ENCODE data around the gene ATP11C.

The ATP11C gene

DNA sequence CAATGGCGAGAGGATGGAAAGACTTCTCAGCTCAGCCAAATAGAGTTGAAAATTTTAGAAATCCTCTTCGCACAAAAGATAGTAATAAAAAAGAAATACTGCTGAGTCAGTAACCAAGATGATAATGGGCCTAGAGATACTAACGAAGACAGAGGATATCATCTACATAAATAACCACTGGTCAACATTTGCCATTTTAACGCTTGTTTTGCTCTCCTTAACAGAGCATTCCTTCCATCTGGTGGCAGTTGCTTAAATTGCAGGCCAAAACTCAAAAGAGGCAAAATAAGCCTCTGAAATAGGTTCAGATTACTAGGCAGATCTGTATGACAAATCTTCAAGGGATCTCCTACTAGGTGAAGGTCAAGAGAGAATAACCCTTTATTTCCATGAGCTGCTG, 173.2 kb downstream of the ATP11C start:
- H3K4me3 ChIP-seq (ENCODE audit: control insufficient read depth, low read depth, low read length): no peak overlapping the region
- TF ChIP-seq, protein P1, sequence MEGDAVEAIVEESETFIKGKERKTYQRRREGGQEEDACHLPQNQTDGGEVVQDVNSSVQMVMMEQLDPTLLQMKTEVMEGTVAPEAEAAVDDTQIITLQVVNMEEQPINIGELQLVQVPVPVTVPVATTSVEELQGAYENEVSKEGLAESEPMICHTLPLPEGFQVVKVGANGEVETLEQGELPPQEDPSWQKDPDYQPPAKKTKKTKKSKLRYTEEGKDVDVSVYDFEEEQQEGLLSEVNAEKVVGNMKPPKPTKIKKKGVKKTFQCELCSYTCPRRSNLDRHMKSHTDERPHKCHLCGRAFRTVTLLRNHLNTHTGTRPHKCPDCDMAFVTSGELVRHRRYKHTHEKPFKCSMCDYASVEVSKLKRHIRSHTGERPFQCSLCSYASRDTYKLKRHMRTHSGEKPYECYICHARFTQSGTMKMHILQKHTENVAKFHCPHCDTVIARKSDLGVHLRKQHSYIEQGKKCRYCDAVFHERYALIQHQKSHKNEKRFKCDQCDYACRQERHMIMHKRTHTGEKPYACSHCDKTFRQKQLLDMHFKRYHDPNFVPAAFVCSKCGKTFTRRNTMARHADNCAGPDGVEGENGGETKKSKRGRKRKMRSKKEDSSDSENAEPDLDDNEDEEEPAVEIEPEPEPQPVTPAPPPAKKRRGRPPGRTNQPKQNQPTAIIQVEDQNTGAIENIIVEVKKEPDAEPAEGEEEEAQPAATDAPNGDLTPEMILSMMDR (conservative IDR thresholded peaks at IDR 0.05; ENCODE audit: control insufficient read depth, insufficient read depth, low read depth, low read length): peak; percentile 57
- DNase-seq (ENCODE audit: low read depth): peak; percentile 29

GRCh38 chrX:139758809-139759208, 174.0 kb downstream of the ATP11C start:
- TF ChIP-seq, protein P1 (conservative IDR thresholded peaks at IDR 0.05; ENCODE audit: control insufficient read depth, insufficient read depth, low read depth, low read length): no peak
- DNase-seq (ENCODE audit: low read depth): no peak
- H3K4me3 ChIP-seq (ENCODE audit: control insufficient read depth, low read depth, low read length): no peak overlapping the region

DNA sequence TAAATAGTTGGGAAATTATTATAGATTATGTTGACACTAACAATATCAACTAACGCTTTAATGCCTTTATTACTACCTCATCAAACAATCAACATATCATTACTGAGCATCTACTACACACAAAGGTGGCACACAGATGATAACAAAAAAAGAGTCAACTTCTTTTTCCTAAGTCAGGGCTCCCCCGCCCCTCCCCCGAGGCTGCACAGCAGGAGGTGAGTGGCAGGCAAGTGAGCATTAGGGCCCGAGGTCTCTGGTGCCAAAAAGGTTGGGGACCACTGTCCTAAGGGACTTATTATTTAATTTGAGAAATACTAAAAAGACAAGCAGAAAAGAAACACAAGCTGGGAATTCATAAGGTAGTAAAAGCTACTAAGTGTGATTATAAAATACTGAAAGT, 174.6 kb downstream of the ATP11C start:
- TF ChIP-seq, protein P1 (conservative IDR thresholded peaks at IDR 0.05; ENCODE audit: control insufficient read depth, insufficient read depth, low read depth, low read length): no peak
- DNase-seq (ENCODE audit: low read depth): no peak
- no peak overlapping the region for H3K4me3 ChIP-seq (ENCODE audit: control insufficient read depth, low read depth, low read length)

GRCh38 chrX:139751053-139751452, 181.8 kb downstream of the ATP11C start:
- no peak overlapping the region for H3K4me3 ChIP-seq (ENCODE audit: control insufficient read depth, low read depth, low read length)
- no peak for DNase-seq (ENCODE audit: low read depth)
- TF ChIP-seq, protein P1 (conservative IDR thresholded peaks at IDR 0.05; ENCODE audit: control insufficient read depth, insufficient read depth, low read depth, low read length): no peak

- TF ChIP-seq, protein P1 (conservative IDR thresholded peaks at IDR 0.05; ENCODE audit: control insufficient read depth, insufficient read depth, low read depth, low read length): no peak
- no peak overlapping the region for H3K4me3 ChIP-seq (ENCODE audit: control insufficient read depth, low read depth, low read length)
- peak; percentile 3 for DNase-seq (ENCODE audit: low read depth)
Measured at GRCh38 chrX:139750390-139750789, 182.5 kb downstream of the ATP11C start.

DNA sequence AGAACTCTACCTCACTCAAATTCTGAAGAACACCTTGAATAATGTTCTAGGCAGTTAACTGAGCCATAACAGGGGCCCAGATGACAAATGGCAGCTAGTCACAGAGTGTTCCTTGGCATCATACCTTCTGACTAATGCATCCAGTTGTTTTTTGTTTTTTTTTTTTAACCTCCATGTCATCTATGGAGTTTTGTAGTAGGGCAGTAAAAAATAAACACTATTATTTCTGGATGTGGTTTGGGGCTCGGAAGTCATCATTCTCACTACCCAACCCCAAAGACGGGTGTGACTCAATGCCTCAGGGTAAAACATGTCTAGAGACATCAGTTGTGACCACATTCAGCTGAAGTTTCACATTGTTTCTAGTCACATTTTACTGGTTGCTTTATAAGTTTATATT, 193.7 kb downstream of the ATP11C start:
- H3K4me3 ChIP-seq (ENCODE audit: control insufficient read depth, low read depth, low read length): no peak overlapping the region
- peak; percentile 77 for DNase-seq (ENCODE audit: low read depth)
- TF ChIP-seq, protein P1 (conservative IDR thresholded peaks at IDR 0.05; ENCODE audit: control insufficient read depth, insufficient read depth, low read depth, low read length): no peak

- TF ChIP-seq, protein P1 (conservative IDR thresholded peaks at IDR 0.05; ENCODE audit: control insufficient read depth, insufficient read depth, low read depth, low read length): no peak
- DNase-seq (ENCODE audit: low read depth): peak; percentile 29
- H3K4me3 ChIP-seq (ENCODE audit: control insufficient read depth, low read depth, low read length): no peak overlapping the region
Measured at GRCh38 chrX:139738581-139738980, 194.3 kb downstream of the ATP11C start.
